GM21529 (cell line): Measurements from ENCODE around the gene GMPR.

ENCODE experiments used
- ATAC-seq: cut with Tn5 transposase; IDR thresholded peaks from one replicate; pipeline ENCODE4 v1.9.1; 2021; ENCODE audit not compliant: unreplicated experiment

Gene GMPR

GRCh38 chr6:16238057-16238962 is at the start of gene GMPR:
GMPR (plus strand) TSS chr6:16238587; CDS start chr6:16238694, 107 bp downstream.
- ATAC-seq = peak; percentile 66

GRCh38 chr6:16190214-16190613 is 48.2 kb upstream of the GMPR start:
- no peak for ATAC-seq

GRCh38 chr6:16196260-16196983 is 42.0 kb upstream of the GMPR start:
- no peak for ATAC-seq

DNA sequence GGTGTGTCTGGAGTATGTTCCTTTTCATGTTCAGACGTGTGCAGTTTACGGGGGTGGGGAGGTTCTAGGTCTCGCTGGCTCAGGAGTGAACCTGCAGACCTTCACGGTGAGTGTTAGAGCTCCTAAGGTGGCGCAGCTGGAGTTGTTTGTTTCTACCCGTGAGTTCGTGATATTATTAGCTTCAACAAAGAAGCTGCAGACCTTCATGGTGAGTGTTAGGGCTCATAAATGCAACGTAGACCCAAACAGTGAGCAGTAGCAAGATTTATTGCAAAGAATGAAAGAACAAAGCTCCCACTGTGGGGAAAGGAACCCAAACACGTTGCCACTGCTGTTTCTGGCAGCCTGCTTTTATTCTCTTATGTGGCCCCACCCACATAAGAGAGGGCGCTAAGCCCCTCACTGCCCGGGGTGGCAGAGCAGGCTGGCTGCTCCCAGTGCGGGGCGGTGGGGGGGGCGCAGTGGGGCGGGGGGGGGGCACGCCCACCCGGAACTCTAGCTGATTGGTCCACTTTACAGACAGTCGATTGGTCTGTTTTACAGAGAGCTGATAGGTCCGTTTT is 41.3 kb upstream of the GMPR start:
- ATAC-seq = no peak

GRCh38 chr6:16198061-16198705 is 40.2 kb upstream of the GMPR start:
- no peak for ATAC-seq

- no peak for ATAC-seq
Observed at GRCh38 chr6:16199804-16200203, 38.6 kb upstream of the GMPR start.

DNA sequence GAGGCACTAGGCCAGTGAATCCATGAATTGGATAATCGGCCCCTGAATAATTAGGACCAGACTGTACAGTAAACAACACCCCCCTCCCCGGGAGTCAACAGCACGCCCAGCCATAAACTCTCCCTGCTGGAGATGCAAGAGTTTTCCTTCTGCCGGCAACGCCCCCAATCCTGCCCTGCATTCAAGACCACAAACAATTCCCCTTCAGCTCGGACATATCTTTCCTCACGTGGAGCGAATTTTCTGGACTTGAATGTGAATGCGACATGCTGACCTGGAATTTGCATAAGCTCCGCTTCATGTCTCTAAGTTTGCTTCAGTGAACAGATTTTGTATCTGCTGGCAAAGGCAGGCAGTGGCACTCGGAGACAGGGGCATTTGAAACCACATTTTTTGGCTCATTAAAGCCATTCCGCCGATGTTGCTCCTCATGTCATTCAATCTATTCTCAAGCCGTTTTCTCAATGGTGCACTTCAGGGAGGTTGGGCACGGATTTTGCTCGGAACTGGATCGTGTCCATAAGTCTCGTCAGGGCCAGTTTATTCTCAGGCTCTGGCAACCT is 38.0 kb upstream of the GMPR start:
- no peak for ATAC-seq

- ATAC-seq = no peak
Observed at GRCh38 chr6:16201706-16202105, 36.7 kb upstream of the GMPR start.

GRCh38 chr6:16204653-16205376 is 33.6 kb upstream of the GMPR start:
- no peak for ATAC-seq

- ATAC-seq = peak; percentile 90
Observed at GRCh38 chr6:16205377-16206144, 32.8 kb upstream of the GMPR start.

- peak; percentile 29 for ATAC-seq
Observed at GRCh38 chr6:16206595-16207037, 31.8 kb upstream of the GMPR start.

DNA sequence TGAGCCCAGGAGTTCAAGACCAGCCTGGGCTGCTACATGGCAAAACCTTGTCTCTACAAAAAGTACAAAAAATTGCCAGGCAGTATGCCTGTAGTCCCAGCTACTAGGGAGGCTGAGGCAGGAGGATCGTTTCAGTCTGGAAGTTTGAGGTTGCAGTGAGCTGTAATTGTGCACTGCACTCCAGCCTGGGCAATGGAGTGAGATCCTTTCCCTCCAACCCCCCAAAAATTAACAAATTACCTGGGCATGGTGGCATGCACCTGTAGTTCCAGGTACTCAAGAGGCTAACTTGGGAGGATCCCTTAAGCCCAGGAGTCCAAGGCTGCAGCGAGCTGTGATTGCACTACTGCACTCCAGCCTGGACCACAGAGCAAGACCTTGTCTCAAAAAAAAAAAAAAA is 29.4 kb upstream of the GMPR start:
- no peak for ATAC-seq

DNA sequence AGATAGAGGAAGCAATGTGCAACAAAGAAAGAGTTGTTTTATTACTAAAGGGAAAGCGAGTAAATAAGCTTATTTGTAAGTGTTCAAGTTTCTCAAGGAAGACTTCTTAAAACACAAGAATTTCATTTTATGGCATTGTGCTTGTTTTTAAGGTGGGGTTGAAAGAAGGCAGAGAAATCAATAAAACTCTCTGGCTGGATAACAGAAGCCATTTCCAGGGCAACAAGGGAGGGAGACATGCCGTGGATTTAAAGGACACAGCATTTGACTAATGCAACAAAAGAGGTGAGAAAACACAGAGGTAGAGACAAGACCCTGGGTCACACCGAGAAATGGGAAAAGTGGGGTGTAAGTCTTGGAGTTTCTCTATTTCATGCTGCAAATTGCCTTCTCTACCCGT is 28.8 kb upstream of the GMPR start:
- ATAC-seq = no peak

- ATAC-seq = no peak
Observed at GRCh38 chr6:16212276-16212675, 26.1 kb upstream of the GMPR start.

GRCh38 chr6:16216501-16217155 is 21.8 kb upstream of the GMPR start:
- no peak for ATAC-seq

GRCh38 chr6:16217156-16217721 is 21.1 kb upstream of the GMPR start:
- no peak for ATAC-seq

DNA sequence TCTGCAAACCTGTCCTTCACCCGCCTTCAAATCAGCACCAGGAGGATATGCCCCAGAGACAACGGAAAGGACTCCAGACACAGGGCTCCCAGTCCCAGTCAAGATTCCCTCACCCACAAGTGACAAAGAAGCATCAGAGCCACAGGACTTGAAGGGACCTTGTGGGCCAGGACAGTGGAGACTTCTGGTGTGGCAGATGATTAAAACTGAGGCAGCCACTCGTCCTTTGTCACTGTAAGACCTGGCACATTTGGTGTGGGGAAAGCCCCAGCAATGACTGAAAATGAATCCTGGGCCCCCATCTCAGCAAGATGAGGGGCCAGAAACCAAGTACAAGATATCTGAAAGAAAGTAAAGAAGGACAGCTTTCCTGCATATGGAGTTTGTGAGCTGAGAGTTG is 15.6 kb upstream of the GMPR start:
- no peak for ATAC-seq

GRCh38 chr6:16223362-16223761 is 15.0 kb upstream of the GMPR start:
- no peak for ATAC-seq

GRCh38 chr6:16224409-16224808 is 14.0 kb upstream of the GMPR start:
- no peak for ATAC-seq
